BE2C (cell line): Measurements from ENCODE around the gene DGKH.
"Not testable (repeated sequence)": the region's sequence is repeated elsewhere in the genome, so short reads cannot be mapped to it uniquely, and the experiment has no call there.

Experiments used
- DNase-seq: peaks from one replicate; pipeline ENCODE4 v3.0.0-alpha.2; 2020
- H3K27me3 ChIP-seq: fragments of 250-450 bp; sonication (Bioruptor Pico); 2 replicates; pipeline ENCODE4 v1.5.1; 2020; ENCODE audit warnings: mild to moderate bottlenecking
- H3K36me3 ChIP-seq: fragments of 250-450 bp; sonication (Bioruptor Pico); 2 replicates; pipeline ENCODE4 v1.5.1; 2020; ENCODE audit warnings: mild to moderate bottlenecking
- H3K4me1 ChIP-seq: fragments of 250-450 bp; sonication (Bioruptor Pico); 2 replicates; pipeline ENCODE4 v1.5.1; 2020
- H3K4me3 ChIP-seq: 2 replicates; pipeline ENCODE4 v1.5.1; 2011; ENCODE audit warnings: low read depth, low read length
- H3K9me3 ChIP-seq: fragments of 250-450 bp; sonication (Bioruptor Pico); 2 replicates; pipeline ENCODE4 v1.5.1; 2020
- CTCF ChIP-seq: IDR thresholded peaks from 2 replicates; pipeline ENCODE4 v1.5.1; 2012; ENCODE audit warnings: mild to moderate bottlenecking, low read depth, low read length

DGKH gene

GRCh38 chr13:42148538-42148937 lies 100.1 kb downstream of the DGKH start:
- H3K4me1 ChIP-seq, result no peaks in the 10 kb centered on the region
- no peaks in the 10 kb centered on the region for H3K36me3 ChIP-seq
- no peak for TF ChIP-seq CTCF
- DNase-seq, result no peak
- no peak overlapping the region for H3K4me3 ChIP-seq
- no peaks in the 10 kb centered on the region for H3K27me3 ChIP-seq
- no peaks in the 10 kb centered on the region for H3K9me3 ChIP-seq

- Histone ChIP-seq H3K36me3 (no peaks in the 10 kb centered on the region), H3K4me3 (no peak overlapping the region), H3K4me1 (no peaks in the 10 kb centered on the region), H3K9me3 (no peaks in the 10 kb centered on the region), H3K27me3 (no peaks in the 10 kb centered on the region)
- TF ChIP-seq CTCF, result no peak
- DNase-seq, result no peak
Measured at GRCh38 chr13:42149136-42149535, 100.7 kb downstream of the DGKH start.

- Histone ChIP-seq H3K4me1 (no peaks in the 10 kb centered on the region), H3K36me3 (no peaks in the 10 kb centered on the region), H3K9me3 (no peaks in the 10 kb centered on the region), H3K4me3 (no peak overlapping the region), H3K27me3 (no peaks in the 10 kb centered on the region)
- no peak for TF ChIP-seq CTCF
- DNase-seq, result no peak
Measured at GRCh38 chr13:42151781-42152180, 103.3 kb downstream of the DGKH start.

- no peaks in the 10 kb centered on the region for H3K36me3 ChIP-seq
- no peaks in the 10 kb centered on the region for H3K9me3 ChIP-seq
- no peaks in the 10 kb centered on the region for H3K27me3 ChIP-seq
- DNase-seq, result no peak
- no peak overlapping the region for H3K4me3 ChIP-seq
- no peak for TF ChIP-seq CTCF
- no peaks in the 10 kb centered on the region for H3K4me1 ChIP-seq
Measured at GRCh38 chr13:42152495-42152894, 104.0 kb downstream of the DGKH start.

- no peak for TF ChIP-seq CTCF
- Histone ChIP-seq H3K27me3 (no peaks in the 10 kb centered on the region), H3K4me3 (no peak overlapping the region), H3K4me1 (no peaks in the 10 kb centered on the region), H3K9me3 (no peaks in the 10 kb centered on the region), H3K36me3 (no peaks in the 10 kb centered on the region)
- no peak for DNase-seq
Measured at GRCh38 chr13:42153199-42154113, 105.0 kb downstream of the DGKH start.

- Histone ChIP-seq H3K27me3 (no peaks in the 10 kb centered on the region), H3K4me1 (no peaks in the 10 kb centered on the region), H3K36me3 (no peaks in the 10 kb centered on the region), H3K4me3 (no peak overlapping the region), H3K9me3 (no peaks in the 10 kb centered on the region)
- TF ChIP-seq CTCF, result no peak
- DNase-seq, result no peak
Measured at GRCh38 chr13:42155251-42155650, 106.8 kb downstream of the DGKH start.

- not testable (repeated sequence) for H3K4me1 ChIP-seq, DNase-seq, H3K4me3 ChIP-seq, H3K27me3 ChIP-seq, H3K36me3 ChIP-seq, H3K9me3 ChIP-seq
Measured at GRCh38 chr13:42163338-42163737, 114.9 kb downstream of the DGKH start.

GRCh38 chr13:42163910-42164309 lies 115.5 kb downstream of the DGKH start:
- not testable (repeated sequence) for H3K4me3 ChIP-seq, H3K36me3 ChIP-seq, H3K27me3 ChIP-seq, H3K4me1 ChIP-seq, H3K9me3 ChIP-seq, DNase-seq
